Ovary (tissue), 3 donors: Measurements from ENCODE around the gene EIF3A.

Experiments
- POLR2A ChIP-seq: fragments of 450-650 bp; IDR thresholded peaks from one replicate; pipeline ENCODE4 v1.6.1; 2017; ENCODE audit warnings: antibody characterized with exemption, mild to moderate bottlenecking, moderate library complexity
- TF ChIP-seq, protein P1 (sequence below), 3 donors: fragments of 450-650 bp in 2 of 3; fragments of 200-600 bp in 1 of 3; IDR thresholded peaks; one replicate each; pipeline versions ENCODE4 v1.5.1 to v1.8.0; 2016 to 2022; ENCODE audit warnings: antibody characterized with exemption in 3 of 3, mild to moderate bottlenecking in 1 of 3
- donor health status: DM: no; HTN: no; CAD: no.

DNA sequence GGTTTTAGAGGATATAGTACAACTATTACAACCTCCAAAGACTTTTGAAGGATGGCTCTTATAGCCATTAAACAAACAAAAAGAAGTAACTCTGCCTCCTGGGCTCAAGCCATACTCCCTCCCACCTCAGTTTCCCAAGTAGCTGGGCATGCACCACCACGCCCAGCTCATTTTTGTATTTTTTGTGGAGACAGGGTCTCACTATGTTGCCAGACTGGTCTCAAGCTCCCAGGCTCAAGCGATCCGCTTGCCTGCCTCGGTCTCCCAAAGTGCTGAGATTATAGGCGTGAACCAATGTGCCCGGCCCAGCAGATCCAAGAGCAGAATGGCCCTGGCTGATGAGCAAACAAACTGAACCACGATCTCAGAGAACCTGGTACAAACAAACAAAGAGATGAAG, 35.1 kb downstream of the EIF3A start:
- TF ChIP-seq POLR2A, result no peak
- TF ChIP-seq, protein P1, sequence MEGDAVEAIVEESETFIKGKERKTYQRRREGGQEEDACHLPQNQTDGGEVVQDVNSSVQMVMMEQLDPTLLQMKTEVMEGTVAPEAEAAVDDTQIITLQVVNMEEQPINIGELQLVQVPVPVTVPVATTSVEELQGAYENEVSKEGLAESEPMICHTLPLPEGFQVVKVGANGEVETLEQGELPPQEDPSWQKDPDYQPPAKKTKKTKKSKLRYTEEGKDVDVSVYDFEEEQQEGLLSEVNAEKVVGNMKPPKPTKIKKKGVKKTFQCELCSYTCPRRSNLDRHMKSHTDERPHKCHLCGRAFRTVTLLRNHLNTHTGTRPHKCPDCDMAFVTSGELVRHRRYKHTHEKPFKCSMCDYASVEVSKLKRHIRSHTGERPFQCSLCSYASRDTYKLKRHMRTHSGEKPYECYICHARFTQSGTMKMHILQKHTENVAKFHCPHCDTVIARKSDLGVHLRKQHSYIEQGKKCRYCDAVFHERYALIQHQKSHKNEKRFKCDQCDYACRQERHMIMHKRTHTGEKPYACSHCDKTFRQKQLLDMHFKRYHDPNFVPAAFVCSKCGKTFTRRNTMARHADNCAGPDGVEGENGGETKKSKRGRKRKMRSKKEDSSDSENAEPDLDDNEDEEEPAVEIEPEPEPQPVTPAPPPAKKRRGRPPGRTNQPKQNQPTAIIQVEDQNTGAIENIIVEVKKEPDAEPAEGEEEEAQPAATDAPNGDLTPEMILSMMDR (IDR thresholded peaks at IDR 0.05), result no peak
